Activated CD4-positive, alpha-beta T cell treated with anti-CD3 and anti-CD28 coated beads, Interleukin-10, Interleukin-2, amounts not matched to agents 100 ng/mL and 50 ng/mL, durations not matched to agents 16 hours and 8 hours (primary cell): ENCODE data around the gene RBFOX2.
"Not testable (repeated sequence)": the region's sequence is repeated elsewhere in the genome, so short reads cannot be mapped to it uniquely, and the experiment has no call there.

Source experiments
- DNase-seq: peaks from one replicate; pipeline ENCODE4 v3.0.0-alpha.2; 2020

RBFOX2 gene

DNA sequence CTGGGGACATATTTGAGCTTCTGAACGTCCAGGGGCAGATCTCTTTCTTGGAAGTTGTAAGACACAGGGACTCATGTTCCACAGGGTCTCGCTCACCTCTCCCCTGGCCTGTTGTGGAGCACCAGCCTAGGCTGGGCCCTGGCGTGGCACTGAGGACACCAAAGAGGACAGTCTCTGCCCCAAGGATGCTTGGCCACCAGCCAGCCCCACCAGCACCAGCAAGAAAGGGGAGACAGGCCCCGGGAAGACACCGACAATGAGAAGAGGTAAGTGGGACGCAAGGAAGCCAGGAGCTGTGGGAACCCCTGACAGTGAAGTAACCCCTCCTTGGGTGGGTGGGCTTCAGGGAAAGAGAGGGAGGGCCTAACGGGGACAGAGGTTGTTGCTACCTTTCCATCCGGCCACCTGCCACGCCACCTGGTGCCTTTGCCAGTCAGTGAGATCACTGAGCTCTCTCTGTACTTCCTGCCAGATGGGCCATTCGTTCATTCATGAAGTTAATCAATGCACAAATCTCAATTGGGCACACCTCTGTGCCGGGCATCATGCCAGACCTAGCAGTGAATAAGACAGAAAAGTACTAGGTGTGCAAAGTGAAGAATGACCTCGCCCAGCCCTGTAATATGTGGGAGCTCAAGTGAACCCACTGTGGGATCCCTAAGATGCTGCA is 299.9 kb downstream of the RBFOX2 start:
- DNase-seq = no peak

DNA sequence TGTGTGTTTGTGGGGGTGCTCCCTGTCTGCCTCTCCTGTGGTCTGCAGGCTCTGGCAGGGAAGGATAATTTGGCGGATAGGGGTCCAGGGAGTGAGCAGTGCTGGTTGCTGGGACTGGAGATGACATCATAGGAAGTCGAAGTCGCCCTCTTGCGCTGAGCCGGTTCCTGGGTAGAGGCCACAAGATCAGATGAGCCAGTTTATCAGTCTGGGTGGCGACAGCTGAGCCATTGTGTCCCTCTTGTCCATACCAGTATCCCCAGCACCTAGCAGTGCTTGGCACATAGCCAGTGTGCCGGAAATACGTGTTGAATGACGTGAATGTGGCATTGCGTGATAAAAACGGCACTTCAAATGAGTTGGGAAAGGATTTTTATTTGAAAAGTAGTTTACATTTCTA is 301.2 kb downstream of the RBFOX2 start:
- DNase-seq = no peak

- no peak for DNase-seq
Observed at GRCh38 chr22:35726933-35727332, 301.7 kb downstream of the RBFOX2 start.

DNA sequence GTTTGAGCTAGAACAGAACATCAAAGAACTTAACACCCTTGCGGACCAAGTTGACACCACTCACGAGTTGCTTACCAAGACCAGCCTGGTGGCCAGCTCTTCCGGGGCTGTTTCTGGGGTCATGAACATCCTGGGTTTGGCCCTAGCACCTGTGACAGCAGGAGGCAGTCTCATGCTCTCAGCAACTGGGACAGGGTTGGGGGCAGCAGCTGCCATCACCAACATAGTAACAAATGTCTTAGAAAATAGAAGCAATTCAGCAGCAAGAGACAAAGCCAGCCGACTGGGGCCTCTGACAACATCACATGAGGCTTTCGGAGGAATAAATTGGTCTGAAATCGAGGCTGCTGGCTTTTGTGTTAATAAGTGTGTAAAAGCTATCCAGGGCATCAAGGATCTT is 302.2 kb downstream of the RBFOX2 start:
- no peak for DNase-seq

DNA sequence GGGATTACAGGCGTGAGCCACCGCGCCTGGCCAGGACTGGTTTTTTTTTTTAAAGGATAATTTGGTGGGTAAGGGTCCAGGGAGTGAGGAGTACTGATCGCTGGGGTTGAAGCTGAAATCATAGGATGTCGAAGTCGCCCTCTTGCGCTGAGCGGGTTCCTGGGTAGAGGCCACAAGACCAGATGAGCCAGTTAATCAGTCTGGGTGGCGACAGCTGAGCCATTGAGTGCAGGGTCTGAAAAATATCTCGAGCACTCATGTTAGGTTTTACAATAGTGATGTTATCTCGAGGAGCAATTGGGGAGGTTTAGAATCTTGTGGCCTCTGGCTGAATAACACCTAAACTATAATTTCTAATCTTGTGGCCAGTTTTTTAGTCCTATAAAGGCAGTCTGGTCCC is 303.1 kb downstream of the RBFOX2 start:
- no peak for DNase-seq

DNA sequence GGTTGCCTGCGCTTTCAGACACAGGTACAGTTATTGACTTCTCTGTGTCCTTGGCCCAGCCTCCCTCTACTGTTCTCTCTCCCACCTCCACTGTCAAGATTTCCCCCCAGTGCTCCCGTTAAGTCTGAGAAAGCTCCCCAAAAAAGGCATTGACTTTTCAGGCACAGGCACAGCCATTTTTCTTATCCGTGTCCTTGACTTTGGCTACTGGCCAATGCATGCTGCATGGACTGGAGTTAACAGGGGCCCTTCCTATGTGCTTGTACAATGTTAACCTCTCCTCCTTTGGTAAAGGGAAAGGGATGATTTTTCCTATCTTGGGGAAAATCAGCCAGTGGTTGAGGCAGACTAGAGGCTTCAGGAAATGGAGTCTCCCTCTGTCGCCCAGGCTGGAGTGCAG is 306.7 kb downstream of the RBFOX2 start:
- no peak for DNase-seq

DNA sequence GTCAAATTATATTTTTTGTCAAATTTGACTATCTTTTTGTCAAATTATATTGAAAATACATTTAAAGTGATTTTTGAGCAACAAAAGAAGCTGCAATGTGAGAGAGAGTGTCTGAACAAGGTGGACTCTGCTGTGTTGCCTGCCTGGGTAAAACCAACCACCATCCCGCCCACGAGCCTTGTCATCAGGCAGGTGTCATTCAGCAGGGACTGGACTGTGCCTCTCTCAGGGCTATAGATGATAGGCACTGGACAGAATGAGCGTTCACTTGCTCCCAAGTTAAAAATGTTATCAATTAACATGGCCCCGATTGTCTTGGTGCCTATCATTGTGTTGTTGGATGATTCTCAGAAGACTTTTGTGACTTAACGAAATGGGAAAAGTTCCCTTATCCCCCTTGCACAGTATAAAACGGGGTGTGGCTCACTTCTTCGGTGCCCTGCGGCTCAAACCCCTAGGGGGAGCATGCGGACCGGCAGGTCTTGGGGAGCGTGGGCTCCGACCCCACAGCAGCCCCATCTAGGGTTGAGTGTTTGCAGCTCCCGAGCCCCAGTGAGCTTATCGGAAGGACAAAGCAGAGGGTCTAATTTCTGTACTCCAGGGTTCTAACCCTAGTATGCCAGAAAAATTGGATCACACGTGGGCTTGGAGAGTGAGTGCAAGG is 309.3 kb downstream of the RBFOX2 start:
- DNase-seq = no peak

DNA sequence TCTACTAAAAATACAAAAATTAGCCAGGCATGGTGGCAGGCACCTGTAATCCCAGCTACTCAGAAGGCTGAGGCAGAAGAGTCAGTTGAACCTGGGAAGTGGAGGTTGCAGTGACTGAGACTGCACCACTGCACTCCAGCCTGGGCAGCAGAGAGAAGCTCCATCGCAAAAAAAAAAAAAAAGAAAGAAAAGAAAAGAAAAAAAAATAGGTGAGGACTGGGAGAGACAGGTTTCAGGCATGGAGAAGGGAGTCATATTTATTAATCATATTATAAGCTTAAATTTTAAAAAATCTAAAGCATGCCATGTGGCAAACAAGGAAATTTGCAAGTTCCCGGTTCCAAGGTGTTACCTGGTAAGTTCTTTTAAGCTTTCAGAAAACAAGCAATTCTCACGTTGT is 311.1 kb downstream of the RBFOX2 start, which contains the start of gene APOL5:
APOL5 (plus strand) TSS at position 301 of the 400 bp plus-strand sequence; CDS start at position 301, 0 bp downstream.
- DNase-seq = no peak

GRCh38 chr22:35712672-35713071 is 316.0 kb downstream of the RBFOX2 start:
- DNase-seq = no peak

DNA sequence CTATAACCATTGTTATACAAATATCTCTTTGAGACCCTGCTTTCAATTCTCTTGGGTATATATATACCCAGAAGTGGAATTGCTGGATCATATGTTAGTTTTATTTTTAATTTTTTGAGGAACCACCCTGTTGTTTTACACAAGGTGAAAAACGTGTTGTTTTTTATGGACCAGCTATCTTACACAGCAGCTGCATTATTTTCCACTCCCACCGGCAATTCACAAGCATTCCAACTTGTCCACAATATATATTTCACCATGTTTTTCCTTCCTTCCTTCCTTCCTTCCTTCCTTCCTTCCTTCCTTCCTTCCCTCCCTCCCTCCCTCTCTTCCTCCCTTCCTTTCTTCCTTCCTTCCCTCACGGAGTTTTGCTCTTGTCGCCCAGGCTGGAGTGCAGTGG is 317.3 kb downstream of the RBFOX2 start:
- DNase-seq = no peak

GRCh38 chr22:35708917-35709316 is 319.7 kb downstream of the RBFOX2 start:
- no peak for DNase-seq

DNA sequence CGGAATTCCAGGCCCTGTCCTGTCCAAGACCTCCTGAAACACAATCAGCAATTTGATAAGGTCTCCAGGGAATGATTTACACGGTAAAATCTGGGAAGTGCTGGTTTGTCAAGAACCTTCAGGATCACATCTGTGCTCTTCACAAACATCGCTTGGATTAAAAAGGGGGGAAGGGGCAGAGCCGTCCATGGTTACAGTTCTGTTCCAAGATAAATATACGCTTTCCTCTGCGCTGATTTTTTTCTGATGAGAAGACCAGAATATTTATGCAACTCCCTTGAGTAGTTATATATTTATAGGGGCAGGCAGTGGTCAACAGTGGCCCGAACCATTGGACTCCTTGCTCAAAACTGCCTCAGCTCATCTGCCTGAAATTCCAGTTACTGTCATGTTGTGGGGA is 320.2 kb downstream of the RBFOX2 start:
- no peak for DNase-seq

- no peak for DNase-seq
Observed at GRCh38 chr22:35705141-35705540, 323.5 kb downstream of the RBFOX2 start.

DNA sequence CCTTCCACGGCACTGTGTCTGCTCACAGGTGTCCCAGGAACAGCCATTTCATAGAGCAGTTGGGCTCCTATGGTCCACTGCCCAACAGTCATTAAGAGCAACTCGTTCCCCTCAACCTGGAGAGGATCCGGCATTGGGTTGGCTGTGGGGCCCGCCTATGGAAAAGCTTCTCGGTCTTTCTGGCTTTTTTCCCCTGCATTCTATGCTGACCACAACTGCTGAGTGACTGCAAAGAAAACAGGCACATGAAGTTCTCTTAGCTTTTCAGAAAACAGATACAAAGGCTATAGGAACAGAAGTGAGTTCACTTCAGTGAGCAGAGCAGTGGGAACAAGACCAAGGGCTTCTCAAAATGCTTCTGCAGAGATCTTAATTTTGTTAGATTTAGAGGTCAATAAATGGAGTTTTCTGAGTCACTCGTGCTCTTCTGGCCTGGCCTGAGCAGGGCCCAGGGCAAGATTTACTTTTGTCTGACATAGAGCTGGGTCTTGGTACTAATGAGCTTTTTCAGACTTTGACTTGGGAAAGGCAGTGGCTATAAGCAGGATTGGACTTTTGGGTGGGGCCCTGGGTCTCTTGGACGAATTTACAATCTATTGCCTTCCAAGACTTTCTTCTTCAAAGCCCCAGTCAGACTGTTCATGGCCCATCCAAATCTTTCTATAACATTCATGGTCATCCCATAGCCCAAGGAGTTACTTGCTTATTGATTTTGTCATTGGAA is 324.6 kb downstream of the RBFOX2 start:
- DNase-seq = no peak

- not testable (repeated sequence) for DNase-seq
Observed at GRCh38 chr22:35699852-35700251, 328.8 kb downstream of the RBFOX2 start.

DNA sequence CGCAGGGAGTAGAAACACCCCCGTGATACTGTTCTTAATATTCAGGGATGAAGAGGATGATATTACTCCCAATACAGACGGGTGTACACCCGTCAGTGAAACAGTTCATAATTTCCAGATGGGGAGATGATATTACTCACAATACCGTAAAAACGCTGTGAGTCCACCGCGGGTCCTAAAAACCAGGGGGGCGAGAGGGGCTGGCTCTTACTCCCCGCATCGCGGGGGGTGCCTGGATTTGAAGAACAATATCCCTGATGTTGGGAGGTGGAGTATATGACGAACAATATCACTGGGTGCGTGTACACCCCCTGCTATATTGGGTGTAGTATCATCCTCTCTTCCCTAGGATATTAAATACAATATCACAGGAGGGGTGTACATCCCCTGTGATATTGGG is 331.5 kb downstream of the RBFOX2 start:
- DNase-seq = peak; percentile 10

- no peak for DNase-seq
Observed at GRCh38 chr22:35695202-35695601, 333.4 kb downstream of the RBFOX2 start.

DNA sequence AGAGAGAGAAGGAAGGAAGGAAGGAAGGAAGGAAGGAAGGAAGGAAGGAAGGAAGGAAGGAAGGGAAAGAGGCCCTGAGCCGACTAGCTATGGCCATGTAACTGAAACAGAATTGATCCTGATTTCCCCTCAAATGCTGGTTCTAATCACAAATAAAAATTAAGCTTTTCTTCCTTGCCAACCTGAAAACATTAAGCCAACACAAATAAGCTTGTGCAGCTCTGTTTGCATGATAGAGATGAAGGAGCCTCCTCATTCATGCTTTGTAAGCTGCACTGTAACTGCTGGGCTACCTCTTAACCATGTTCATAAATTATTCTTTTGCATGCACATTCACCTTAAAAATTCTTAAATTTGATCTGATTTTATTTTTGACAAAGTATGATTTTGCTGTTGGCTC is 338.6 kb downstream of the RBFOX2 start:
- DNase-seq = no peak

DNA sequence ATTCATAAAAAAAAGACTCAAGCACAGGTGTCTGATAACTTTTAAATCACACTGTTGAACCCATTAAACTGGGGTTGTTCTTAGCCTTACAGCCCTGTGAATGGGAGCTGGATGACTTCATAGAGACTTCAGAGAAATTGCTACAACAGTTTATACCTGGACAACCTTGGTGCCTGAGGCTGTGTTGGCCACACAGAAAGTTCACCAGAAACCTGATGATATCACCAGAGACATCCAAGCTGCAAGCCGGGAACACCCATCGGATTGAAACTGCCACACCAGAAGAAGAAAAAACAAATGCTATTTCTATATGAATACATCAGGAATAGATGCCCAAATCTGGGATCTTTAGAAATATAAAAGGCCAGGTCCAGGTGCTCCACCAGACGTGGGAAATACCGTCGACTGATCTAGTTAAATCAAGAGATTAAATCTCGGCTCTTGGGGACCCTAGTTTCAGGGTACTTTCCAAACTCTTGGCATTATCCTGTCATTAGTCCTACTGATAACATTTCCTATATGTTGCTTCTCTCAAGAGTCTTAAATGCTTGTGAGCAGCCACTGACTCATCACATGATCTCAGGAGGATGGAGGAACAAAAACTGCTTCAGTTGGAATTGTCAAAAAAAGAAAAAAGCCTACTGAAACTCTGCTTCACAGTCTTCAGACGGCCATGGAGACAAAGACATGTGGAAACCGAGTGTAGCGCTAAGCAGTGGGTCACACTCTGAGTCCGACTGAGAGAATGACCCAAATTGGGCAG is 339.5 kb downstream of the RBFOX2 start:
- DNase-seq = no peak
